Measurements from ENCODE around the gene SH3BP5L. TPM values are rescaled to one million over a fixed set of nuclear protein-coding genes. Genes with fewer than 3 reads are reported as not detected.

SH3BP5L gene
- total and polyA plus RNA-seq, 2 of the 13 experiments (the other 11 are each of a cell fraction or from before 2014, with no cell fraction given), result 10.3 to 14.9 TPM

DNA sequence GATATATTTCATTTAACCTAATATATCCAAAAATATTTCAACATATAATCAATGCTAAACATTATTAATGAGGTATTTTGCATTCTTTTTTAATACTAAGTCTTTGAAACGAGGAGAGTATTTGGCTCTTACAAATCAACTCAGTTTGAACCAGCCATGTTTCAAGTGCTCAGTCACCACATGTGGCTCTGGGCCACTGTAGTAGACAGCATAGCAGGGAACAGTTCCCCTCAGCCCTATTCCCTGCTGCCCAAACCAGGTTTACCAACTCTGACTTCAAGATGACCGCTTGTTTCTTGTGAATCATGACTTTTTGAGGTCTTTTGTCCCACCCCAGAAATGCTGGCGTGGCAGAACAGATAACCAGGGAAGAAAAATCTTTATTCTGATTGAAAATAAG, 18.0 kb upstream of the SH3BP5L start:
- in situ Hi-C loops (cut with HindIII; ENCODE audit: extremely low pct_ligation_motif_present, low pct_unique_long_range_greater_than_20kb) (no loop called here), intact Hi-C loops (cut with micrococcal nuclease; ENCODE audit: unreplicated experiment) (no loop called here)
- Histone ChIP-seq H3K9ac (ENCODE audit: insufficient read depth, low read depth, low read length) (no peak overlapping the region), H3K36me3 (replicated peaks in 1 of 2; ENCODE audit: control insufficient read depth in 1 of 2, insufficient read depth in 2 of 2, low read length in 2 of 2) (peaks cover 17 to 39% of the 10 kb centered on the region in 2 experiments), H3K79me2 (ENCODE audit: insufficient read depth, low read length) (peaks cover 30% of the 10 kb centered on the region), H2AFZ (ENCODE audit: low read length) (no peak overlapping the region), H4K20me1 (ENCODE audit: insufficient read depth, low read length) (0 out of 2 replicates have a peak, but pooled peaks cover 2% of the 10 kb centered on the region), H3K9me3 (ENCODE audit: low read length) (no peaks in the 10 kb centered on the region), H3K4me1 (ENCODE audit: insufficient read depth, low read length) (peaks cover 34% of the 10 kb centered on the region), H3K4me2 (ENCODE audit: low read depth, low read length) (no peak overlapping the region), H3K4me3 (replicated peaks in 1 of 3; ENCODE audit: insufficient read depth in 1 of 3, low read depth in 2 of 3, low read length in 3 of 3) (no peak overlapping the region), H3K27me3 (ENCODE audit: control insufficient read depth in 1 of 2, insufficient read depth in 2 of 2, low read length in 2 of 2) (no peaks in the 10 kb centered on the region), H3K27ac (ENCODE audit: extremely low read length, insufficient read depth, low read length) (no peak overlapping the region)
- 84% methylated on average over 3 of the region's 3 CpGs for WGBS (ENCODE audit: low lambda C conversion rate)
- CTCF ChIA-PET (ENCODE audit: low intra/inter-chr PET ratio, low total read pairs), result no interaction called here
- TF ChIP-seq, protein P1, sequence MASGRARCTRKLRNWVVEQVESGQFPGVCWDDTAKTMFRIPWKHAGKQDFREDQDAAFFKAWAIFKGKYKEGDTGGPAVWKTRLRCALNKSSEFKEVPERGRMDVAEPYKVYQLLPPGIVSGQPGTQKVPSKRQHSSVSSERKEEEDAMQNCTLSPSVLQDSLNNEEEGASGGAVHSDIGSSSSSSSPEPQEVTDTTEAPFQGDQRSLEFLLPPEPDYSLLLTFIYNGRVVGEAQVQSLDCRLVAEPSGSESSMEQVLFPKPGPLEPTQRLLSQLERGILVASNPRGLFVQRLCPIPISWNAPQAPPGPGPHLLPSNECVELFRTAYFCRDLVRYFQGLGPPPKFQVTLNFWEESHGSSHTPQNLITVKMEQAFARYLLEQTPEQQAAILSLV (CRISPR knock-in tag; IDR thresholded peaks at IDR 0.05; ENCODE audit: borderline replicate concordance), result no peak
- TF ChIP-seq RBAK (CRISPR knock-in tag; IDR thresholded peaks at IDR 0.05), result no peak
- TF ChIP-seq ZNF317 (CRISPR knock-in tag; IDR thresholded peaks at IDR 0.05), result no peak
- TF ChIP-seq NCOA5 (CRISPR knock-in tag; IDR thresholded peaks at IDR 0.05), result no peak
- no peak for TF ChIP-seq KDM4B (CRISPR knock-in tag; IDR thresholded peaks at IDR 0.05)
- no peak for TF ChIP-seq ZNF724P (CRISPR knock-in tag; IDR thresholded peaks at IDR 0.05; ENCODE audit: borderline replicate concordance)
- no peak for TF ChIP-seq ZNF335 (CRISPR knock-in tag; IDR thresholded peaks at IDR 0.05)
- TF ChIP-seq, protein P2, sequence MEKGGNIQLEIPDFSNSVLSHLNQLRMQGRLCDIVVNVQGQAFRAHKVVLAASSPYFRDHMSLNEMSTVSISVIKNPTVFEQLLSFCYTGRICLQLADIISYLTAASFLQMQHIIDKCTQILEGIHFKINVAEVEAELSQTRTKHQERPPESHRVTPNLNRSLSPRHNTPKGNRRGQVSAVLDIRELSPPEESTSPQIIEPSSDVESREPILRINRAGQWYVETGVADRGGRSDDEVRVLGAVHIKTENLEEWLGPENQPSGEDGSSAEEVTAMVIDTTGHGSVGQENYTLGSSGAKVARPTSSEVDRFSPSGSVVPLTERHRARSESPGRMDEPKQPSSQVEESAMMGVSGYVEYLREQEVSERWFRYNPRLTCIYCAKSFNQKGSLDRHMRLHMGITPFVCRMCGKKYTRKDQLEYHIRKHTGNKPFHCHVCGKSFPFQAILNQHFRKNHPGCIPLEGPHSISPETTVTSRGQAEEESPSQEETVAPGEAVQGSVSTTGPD (CRISPR knock-in tag; IDR thresholded peaks at IDR 0.05), result no peak
- no peak for TF ChIP-seq FOXA1 (IDR thresholded peaks at IDR 0.05)
- TF ChIP-seq FOXA1 (CRISPR knock-in tag; IDR thresholded peaks at IDR 0.05), result no peak
- TF ChIP-seq, protein P3, sequence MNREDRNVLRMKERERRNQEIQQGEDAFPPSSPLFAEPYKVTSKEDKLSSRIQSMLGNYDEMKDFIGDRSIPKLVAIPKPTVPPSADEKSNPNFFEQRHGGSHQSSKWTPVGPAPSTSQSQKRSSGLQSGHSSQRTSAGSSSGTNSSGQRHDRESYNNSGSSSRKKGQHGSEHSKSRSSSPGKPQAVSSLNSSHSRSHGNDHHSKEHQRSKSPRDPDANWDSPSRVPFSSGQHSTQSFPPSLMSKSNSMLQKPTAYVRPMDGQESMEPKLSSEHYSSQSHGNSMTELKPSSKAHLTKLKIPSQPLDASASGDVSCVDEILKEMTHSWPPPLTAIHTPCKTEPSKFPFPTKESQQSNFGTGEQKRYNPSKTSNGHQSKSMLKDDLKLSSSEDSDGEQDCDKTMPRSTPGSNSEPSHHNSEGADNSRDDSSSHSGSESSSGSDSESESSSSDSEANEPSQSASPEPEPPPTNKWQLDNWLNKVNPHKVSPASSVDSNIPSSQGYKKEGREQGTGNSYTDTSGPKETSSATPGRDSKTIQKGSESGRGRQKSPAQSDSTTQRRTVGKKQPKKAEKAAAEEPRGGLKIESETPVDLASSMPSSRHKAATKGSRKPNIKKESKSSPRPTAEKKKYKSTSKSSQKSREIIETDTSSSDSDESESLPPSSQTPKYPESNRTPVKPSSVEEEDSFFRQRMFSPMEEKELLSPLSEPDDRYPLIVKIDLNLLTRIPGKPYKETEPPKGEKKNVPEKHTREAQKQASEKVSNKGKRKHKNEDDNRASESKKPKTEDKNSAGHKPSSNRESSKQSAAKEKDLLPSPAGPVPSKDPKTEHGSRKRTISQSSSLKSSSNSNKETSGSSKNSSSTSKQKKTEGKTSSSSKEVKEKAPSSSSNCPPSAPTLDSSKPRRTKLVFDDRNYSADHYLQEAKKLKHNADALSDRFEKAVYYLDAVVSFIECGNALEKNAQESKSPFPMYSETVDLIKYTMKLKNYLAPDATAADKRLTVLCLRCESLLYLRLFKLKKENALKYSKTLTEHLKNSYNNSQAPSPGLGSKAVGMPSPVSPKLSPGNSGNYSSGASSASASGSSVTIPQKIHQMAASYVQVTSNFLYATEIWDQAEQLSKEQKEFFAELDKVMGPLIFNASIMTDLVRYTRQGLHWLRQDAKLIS (CRISPR knock-in tag; IDR thresholded peaks at IDR 0.05), result no peak
- TF ChIP-seq POLR2G (IDR thresholded peaks at IDR 0.05; ENCODE audit: low read depth, low read length), result no peak
- no peak for TF ChIP-seq FOXC1 (CRISPR knock-in tag; IDR thresholded peaks at IDR 0.05; ENCODE audit: borderline replicate concordance)
- no peak for TF ChIP-seq ZBTB3 (CRISPR knock-in tag; IDR thresholded peaks at IDR 0.05; ENCODE audit: borderline replicate concordance, low read depth)
- no peak for TF ChIP-seq RFX5 (IDR thresholded peaks at IDR 0.05; ENCODE audit: low read depth, low read length)
- no TSS peak for BruUV-seq (replicated peaks)
- ATAC-seq (no peak), DNase-seq (ENCODE audit: low spot score) (no peak), FAIRE-seq (no peak)
- POLR2A ChIA-PET, result no interaction called here
